WERI-Rb-1 (cell line): ENCODE measurements around the gene FGF3.

Experiments used
- DNase-seq: peaks from one replicate; pipeline ENCODE4 v3.0.0-alpha.2; 2020
- H3K27ac ChIP-seq: fragments of 250-450 bp; sonication (Bioruptor Pico); 2 replicates; pipeline ENCODE4 v1.5.1; 2020; ENCODE audit warnings: mild to moderate bottlenecking, moderate library complexity
- H3K27me3 ChIP-seq: fragments of 250-450 bp; sonication (Bioruptor Pico); 2 replicates; pipeline ENCODE4 v1.5.1; 2021; ENCODE audit warnings: mild to moderate bottlenecking, low read depth, moderate library complexity; ENCODE audit not compliant: insufficient read depth, severe bottlenecking
- H3K36me3 ChIP-seq: fragments of 250-450 bp; sonication (Bioruptor Pico); 2 replicates; pipeline ENCODE4 v1.5.1; 2020; ENCODE audit warnings: mild to moderate bottlenecking, moderate library complexity
- H3K4me3 ChIP-seq: 2 replicates; pipeline ENCODE4 v1.5.1; 2011; ENCODE audit warnings: low read depth, mild to moderate bottlenecking, control low read depth, low read length
- H3K9me3 ChIP-seq: fragments of 250-450 bp; sonication (Bioruptor Pico); 2 replicates; pipeline ENCODE4 v1.5.1; 2021; ENCODE audit warnings: mild to moderate bottlenecking, moderate library complexity; ENCODE audit not compliant: severe bottlenecking
- CTCF ChIP-seq: IDR thresholded peaks from 2 replicates; pipeline ENCODE4 v1.5.1; 2011; ENCODE audit warnings: low read depth, mild to moderate bottlenecking, control low read depth, inconsistent platforms, low read length

FGF3 gene

GRCh38 chr11:69803022-69803421, 16.2 kb downstream of the FGF3 start:
- Histone ChIP-seq H3K27me3 (peaks cover 5% of the 10 kb centered on the region), H3K4me3 (no peak overlapping the region), H3K36me3 (no peaks in the 10 kb centered on the region), H3K9me3 (no peaks in the 10 kb centered on the region), H3K27ac (no peak overlapping the region)
- no peak for TF ChIP-seq CTCF
- DNase-seq = no peak

- Histone ChIP-seq H3K4me3 (no peak overlapping the region), H3K27me3 (peaks cover 5% of the 10 kb centered on the region), H3K36me3 (no peaks in the 10 kb centered on the region), H3K27ac (no peak overlapping the region), H3K9me3 (no peaks in the 10 kb centered on the region)
- TF ChIP-seq CTCF = no peak
- DNase-seq = no peak
Measured at GRCh38 chr11:69802590-69802989, 16.6 kb downstream of the FGF3 start.

GRCh38 chr11:69801513-69802335, 17.5 kb downstream of the FGF3 start:
- peak; percentile 96 for TF ChIP-seq CTCF
- H3K4me3 ChIP-seq = no peak overlapping the region
- H3K27ac ChIP-seq = no peak overlapping the region
- H3K9me3 ChIP-seq = no peaks in the 10 kb centered on the region
- peak; percentile 71 for DNase-seq
- no peaks in the 10 kb centered on the region for H3K36me3 ChIP-seq
- H3K27me3 ChIP-seq = peaks cover 5% of the 10 kb centered on the region

GRCh38 chr11:69800278-69800677, 18.9 kb downstream of the FGF3 start:
- H3K9me3 ChIP-seq = no peaks in the 10 kb centered on the region
- no peak for DNase-seq
- H3K27ac ChIP-seq = no peak overlapping the region
- no peak overlapping the region for H3K4me3 ChIP-seq
- no peaks in the 10 kb centered on the region for H3K36me3 ChIP-seq
- TF ChIP-seq CTCF = no peak
- peaks cover 5% of the 10 kb centered on the region for H3K27me3 ChIP-seq

- Histone ChIP-seq H3K27me3 (peaks cover 5% of the 10 kb centered on the region), H3K9me3 (no peaks in the 10 kb centered on the region), H3K4me3 (no peak overlapping the region), H3K27ac (no peak overlapping the region), H3K36me3 (no peaks in the 10 kb centered on the region)
- peak; percentile 43 for DNase-seq
- no peak for TF ChIP-seq CTCF
Measured at GRCh38 chr11:69799582-69799981, 19.6 kb downstream of the FGF3 start.

- TF ChIP-seq CTCF = no peak
- no peak overlapping the region for H3K4me3 ChIP-seq
- DNase-seq = no peak
- H3K27ac ChIP-seq = no peak overlapping the region
- no peaks in the 10 kb centered on the region for H3K9me3 ChIP-seq
- H3K27me3 ChIP-seq = peaks cover 5% of the 10 kb centered on the region
- H3K36me3 ChIP-seq = no peaks in the 10 kb centered on the region
Measured at GRCh38 chr11:69799097-69799496, 20.1 kb downstream of the FGF3 start.
